ENCODE results near the gene IFI27.

DNA sequence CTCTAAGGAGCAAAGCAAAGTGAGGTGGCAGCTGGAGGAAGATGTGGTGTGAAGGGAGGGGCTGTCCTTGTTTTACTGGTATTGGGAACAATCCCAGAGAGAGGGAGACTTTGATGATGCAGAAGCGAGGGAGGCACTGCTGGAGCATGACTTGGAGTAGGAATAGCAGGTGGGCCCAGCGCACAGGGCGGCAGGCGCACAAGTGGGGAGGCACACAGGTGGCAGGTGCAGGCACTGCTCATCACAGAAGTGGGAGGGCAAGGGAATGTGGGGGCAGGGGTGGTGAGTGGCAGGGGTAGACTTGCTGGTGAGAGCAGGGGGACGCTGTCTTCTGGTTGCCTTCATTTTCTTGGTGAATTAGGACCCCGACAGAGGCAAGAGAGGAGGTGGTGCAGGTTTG, 11.5 kb upstream of the IFI27 start:
- TF ChIP-seq, protein P1, sequence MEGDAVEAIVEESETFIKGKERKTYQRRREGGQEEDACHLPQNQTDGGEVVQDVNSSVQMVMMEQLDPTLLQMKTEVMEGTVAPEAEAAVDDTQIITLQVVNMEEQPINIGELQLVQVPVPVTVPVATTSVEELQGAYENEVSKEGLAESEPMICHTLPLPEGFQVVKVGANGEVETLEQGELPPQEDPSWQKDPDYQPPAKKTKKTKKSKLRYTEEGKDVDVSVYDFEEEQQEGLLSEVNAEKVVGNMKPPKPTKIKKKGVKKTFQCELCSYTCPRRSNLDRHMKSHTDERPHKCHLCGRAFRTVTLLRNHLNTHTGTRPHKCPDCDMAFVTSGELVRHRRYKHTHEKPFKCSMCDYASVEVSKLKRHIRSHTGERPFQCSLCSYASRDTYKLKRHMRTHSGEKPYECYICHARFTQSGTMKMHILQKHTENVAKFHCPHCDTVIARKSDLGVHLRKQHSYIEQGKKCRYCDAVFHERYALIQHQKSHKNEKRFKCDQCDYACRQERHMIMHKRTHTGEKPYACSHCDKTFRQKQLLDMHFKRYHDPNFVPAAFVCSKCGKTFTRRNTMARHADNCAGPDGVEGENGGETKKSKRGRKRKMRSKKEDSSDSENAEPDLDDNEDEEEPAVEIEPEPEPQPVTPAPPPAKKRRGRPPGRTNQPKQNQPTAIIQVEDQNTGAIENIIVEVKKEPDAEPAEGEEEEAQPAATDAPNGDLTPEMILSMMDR (IDR thresholded peaks at IDR 0.05; ENCODE audit: low read depth, low read length): no peak
- TF ChIP-seq, protein P2, sequence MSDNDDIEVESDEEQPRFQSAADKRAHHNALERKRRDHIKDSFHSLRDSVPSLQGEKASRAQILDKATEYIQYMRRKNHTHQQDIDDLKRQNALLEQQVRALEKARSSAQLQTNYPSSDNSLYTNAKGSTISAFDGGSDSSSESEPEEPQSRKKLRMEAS (IDR thresholded peaks at IDR 0.05; ENCODE audit: low read depth, low read length): no peak
- TF ChIP-seq MYC (IDR thresholded peaks at IDR 0.05; ENCODE audit: low read depth, low read length): no peak
